SU-DHL-6 (cell line): ENCODE results near the gene COPE.

Experiments used
- H2AFZ ChIP-seq: fragments of 200-600 bp; sonication (generic); 2 replicates; pipeline ENCODE4 v1.6.1; 2014; ENCODE audit warnings: low read depth, mild to moderate bottlenecking, moderate library complexity, mixed read lengths, antibody characterized with exemption, low read length; ENCODE audit not compliant: severe bottlenecking
- H3F3A ChIP-seq: fragments of 200-600 bp; shearing (Covaris generic); 2 replicates; pipeline ENCODE4 v1.6.0; 2016; ENCODE audit warnings: antibody characterized with exemption, mild to moderate bottlenecking; ENCODE audit not compliant: insufficient read depth
- H3K27ac ChIP-seq: fragments of 200-600 bp; sonication (generic); 2 replicates; pipeline ENCODE4 v1.5.1; 2016; ENCODE audit warnings: low read depth, mild to moderate bottlenecking, low read length, moderate library complexity, mixed read lengths
- H3K27me3 ChIP-seq: fragments of 200-600 bp; sonication (generic), shearing (Covaris generic); 2 replicates; pipeline ENCODE4 v1.6.0; 2014; ENCODE audit warnings: mild to moderate bottlenecking, low read length
- H3K36me3 ChIP-seq: fragments of 200-600 bp; sonication (generic); 2 replicates; pipeline ENCODE4 v1.6.1; 2014; ENCODE audit warnings: mild to moderate bottlenecking, low read length, mixed read lengths
- H3K4me2 ChIP-seq: fragments of 300-600, 200-600 bp; shearing (Covaris generic), sonication (generic); 2 replicates; pipeline ENCODE4 v1.6.0; 2014; ENCODE audit warnings: low read length, low read depth, mild to moderate bottlenecking; ENCODE audit not compliant: poor library complexity, severe bottlenecking
- H3K4me3 ChIP-seq: fragments of 200-600 bp; sonication (generic); 2 replicates; pipeline ENCODE4 v1.5.1; 2014; ENCODE audit warnings: antibody characterized with exemption, low read length, mild to moderate bottlenecking, mixed read lengths; ENCODE audit not compliant: insufficient read depth, poor library complexity, severe bottlenecking
- H3K79me2 ChIP-seq: fragments of 200-600 bp; sonication (generic); 2 replicates; pipeline ENCODE4 v1.6.1; 2014; ENCODE audit warnings: mild to moderate bottlenecking, low read length, moderate library complexity; ENCODE audit not compliant: insufficient read depth
- H3K9ac ChIP-seq: fragments of 200-600 bp; sonication (generic); 2 replicates; pipeline ENCODE4 v1.7.0; 2014; ENCODE audit warnings: mild to moderate bottlenecking, low read length
- H3K9me2 ChIP-seq: fragments of 200-600 bp; sonication (generic); replicated peaks from 2 replicates; pipeline ENCODE4 v1.6.1; 2014; ENCODE audit warnings: low read length; ENCODE audit not compliant: insufficient read depth
- H3K9me3 ChIP-seq: fragments of 200-600 bp; sonication (generic); 2 replicates; pipeline ENCODE4 v1.6.1; 2014; ENCODE audit warnings: low read length, mixed read lengths; ENCODE audit not compliant: insufficient read depth
- H4K20me1 ChIP-seq: fragments of 200-600 bp; sonication (generic); 2 replicates; pipeline ENCODE4 v1.6.1; 2014; ENCODE audit warnings: low read depth, mild to moderate bottlenecking, antibody characterized with exemption, low read length, moderate library complexity, mixed read lengths
- EZH2phosphoT487 ChIP-seq: fragments of 200-600 bp; sonication (generic), shearing (Covaris generic); conservative IDR thresholded peaks from 2 replicates; pipeline ENCODE4 v1.6.1; 2018; ENCODE audit warnings: mild to moderate bottlenecking, antibody characterized with exemption, low read length, moderate library complexity, mixed read lengths
- TF ChIP-seq, protein P1 (sequence below): fragments of 200-600 bp; sonication (generic); IDR thresholded peaks from one replicate; pipeline ENCODE4 v1.5.1; 2017; ENCODE audit warnings: antibody characterized with exemption, mild to moderate bottlenecking, low read length, moderate library complexity; ENCODE audit not compliant: insufficient read depth, poor library complexity, severe bottlenecking

The COPE gene

DNA sequence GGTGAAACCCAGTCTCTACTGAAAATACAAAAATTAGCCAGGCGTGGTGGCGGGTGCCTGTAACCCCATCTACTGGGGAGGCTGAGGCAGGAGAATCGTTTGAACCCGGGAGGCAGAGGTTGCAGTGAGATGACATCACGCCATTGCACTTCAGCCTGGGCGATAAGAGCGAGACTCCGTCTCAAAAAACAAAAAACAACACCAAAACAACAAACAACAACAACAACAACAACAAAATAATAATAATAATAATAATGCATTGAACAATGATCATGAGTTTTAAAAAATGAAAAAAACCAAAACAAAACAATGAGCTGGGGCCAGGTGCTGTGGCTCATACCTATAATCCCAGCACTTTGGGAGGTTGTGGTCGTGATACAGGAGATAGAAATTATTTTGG, 44.9 kb upstream of the COPE start:
- Histone ChIP-seq H3F3A (no peaks in the 10 kb centered on the region), H3K27ac (no peak overlapping the region), H2AFZ (no peak overlapping the region), H3K27me3 (no peaks in the 10 kb centered on the region), H3K36me3 (no peaks in the 10 kb centered on the region), H3K9me2 (no peaks in the 10 kb centered on the region), H3K4me2 (no peak overlapping the region), H3K9me3 (no peaks in the 10 kb centered on the region), H4K20me1 (no peaks in the 10 kb centered on the region), H3K9ac (no peak overlapping the region), H3K4me3 (no peak overlapping the region), H3K79me2 (no peaks in the 10 kb centered on the region)
- no peak for TF ChIP-seq EZH2phosphoT487
- TF ChIP-seq, protein P1, sequence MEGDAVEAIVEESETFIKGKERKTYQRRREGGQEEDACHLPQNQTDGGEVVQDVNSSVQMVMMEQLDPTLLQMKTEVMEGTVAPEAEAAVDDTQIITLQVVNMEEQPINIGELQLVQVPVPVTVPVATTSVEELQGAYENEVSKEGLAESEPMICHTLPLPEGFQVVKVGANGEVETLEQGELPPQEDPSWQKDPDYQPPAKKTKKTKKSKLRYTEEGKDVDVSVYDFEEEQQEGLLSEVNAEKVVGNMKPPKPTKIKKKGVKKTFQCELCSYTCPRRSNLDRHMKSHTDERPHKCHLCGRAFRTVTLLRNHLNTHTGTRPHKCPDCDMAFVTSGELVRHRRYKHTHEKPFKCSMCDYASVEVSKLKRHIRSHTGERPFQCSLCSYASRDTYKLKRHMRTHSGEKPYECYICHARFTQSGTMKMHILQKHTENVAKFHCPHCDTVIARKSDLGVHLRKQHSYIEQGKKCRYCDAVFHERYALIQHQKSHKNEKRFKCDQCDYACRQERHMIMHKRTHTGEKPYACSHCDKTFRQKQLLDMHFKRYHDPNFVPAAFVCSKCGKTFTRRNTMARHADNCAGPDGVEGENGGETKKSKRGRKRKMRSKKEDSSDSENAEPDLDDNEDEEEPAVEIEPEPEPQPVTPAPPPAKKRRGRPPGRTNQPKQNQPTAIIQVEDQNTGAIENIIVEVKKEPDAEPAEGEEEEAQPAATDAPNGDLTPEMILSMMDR, result no peak

DNA sequence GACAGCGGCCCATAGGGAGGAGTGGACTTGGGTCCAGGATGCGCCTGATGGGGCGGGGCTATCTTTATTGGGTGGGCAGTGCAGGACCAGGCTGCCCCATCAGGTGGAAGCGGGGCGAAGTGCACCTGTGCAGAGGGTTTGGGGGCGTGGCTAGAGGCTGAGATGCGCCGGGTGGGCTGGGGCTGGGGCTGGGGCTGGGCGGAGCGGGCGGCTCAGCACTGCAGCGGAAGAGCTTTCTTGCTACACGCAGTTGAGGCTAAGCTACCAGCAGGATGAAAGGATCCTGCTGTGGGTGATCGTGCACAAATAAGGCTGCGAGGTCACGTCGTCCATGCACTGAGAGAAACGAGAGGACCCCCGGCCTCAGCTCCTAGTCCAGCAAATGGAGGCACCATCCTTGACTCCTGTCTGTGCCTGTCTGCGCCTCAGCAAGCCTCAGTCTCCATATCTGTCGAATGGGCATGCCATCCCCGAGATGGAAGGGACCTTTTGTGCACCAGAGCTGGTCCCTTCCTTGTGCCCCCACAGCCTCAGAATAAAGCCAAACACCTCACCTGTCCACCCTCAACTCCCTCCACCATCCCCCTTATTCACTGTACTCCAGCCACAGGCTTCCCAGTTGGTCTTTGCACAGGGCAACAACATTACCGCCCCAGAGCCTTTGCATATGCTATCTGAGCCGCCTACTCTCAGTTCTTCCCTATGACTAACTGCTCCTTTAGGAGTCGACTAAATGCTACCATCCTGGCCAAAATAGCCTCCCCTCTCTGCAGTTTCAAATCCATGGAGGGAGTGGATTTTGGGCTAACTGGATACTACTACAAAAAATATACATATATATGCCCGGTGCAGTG, 42.8 kb upstream of the COPE start:
- H3K79me2 ChIP-seq, result no peaks in the 10 kb centered on the region
- TF ChIP-seq, protein P1, result no peak
- TF ChIP-seq EZH2phosphoT487, result no peak
- H4K20me1 ChIP-seq, result no peaks in the 10 kb centered on the region
- H3K27ac ChIP-seq, result no peak overlapping the region
- no peaks in the 10 kb centered on the region for H3K27me3 ChIP-seq
- H3K9ac ChIP-seq, result no peak overlapping the region
- no peak overlapping the region for H2AFZ ChIP-seq
- no peaks in the 10 kb centered on the region for H3F3A ChIP-seq
- no peaks in the 10 kb centered on the region for H3K9me2 ChIP-seq
- H3K4me3 ChIP-seq, result no peak overlapping the region
- no peaks in the 10 kb centered on the region for H3K9me3 ChIP-seq
- H3K4me2 ChIP-seq, result no peak overlapping the region
- H3K36me3 ChIP-seq, result no peaks in the 10 kb centered on the region

DNA sequence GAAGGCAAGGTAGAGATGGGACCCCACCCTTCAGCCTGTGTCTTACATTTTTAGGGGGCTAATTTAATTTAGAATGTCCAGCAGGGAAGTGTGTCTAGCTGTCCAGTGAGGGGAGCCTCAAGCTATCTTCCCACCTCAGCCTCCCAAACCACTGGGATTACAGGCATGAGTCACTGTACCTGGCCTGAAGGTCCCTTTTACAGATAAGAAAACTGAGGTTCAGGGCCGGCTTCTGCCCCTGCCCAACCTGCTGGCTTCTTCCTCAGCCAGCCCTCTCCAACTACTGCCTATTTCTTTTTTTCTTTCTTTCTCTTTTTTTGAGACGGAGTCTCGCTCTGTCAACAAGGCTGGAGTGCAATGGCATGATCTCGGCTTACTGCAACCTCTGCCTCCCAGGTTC, 41.2 kb upstream of the COPE start:
- Histone ChIP-seq H3K27me3 (no peaks in the 10 kb centered on the region), H3K27ac (no peak overlapping the region), H3K79me2 (no peaks in the 10 kb centered on the region), H3K4me2 (no peak overlapping the region), H4K20me1 (no peaks in the 10 kb centered on the region), H3F3A (no peaks in the 10 kb centered on the region), H3K9me2 (no peaks in the 10 kb centered on the region), H3K4me3 (no peak overlapping the region), H3K9ac (no peak overlapping the region), H3K36me3 (no peaks in the 10 kb centered on the region), H2AFZ (no peak overlapping the region), H3K9me3 (no peaks in the 10 kb centered on the region)
- TF ChIP-seq, protein P1, result no peak
- no peak for TF ChIP-seq EZH2phosphoT487
